ENCODE measurements around the gene COL6A3. TPM values are rescaled to one million over a fixed set of nuclear protein-coding genes. Genes with fewer than 3 reads are reported as not detected.
A peak's percentile ranks its signal among the peaks of the same experiment; 100 is the strongest.

The COL6A3 gene
- polyA plus RNA-seq, 1 donor (not counting 4 experiments of a cell fraction or from before 2014, with no cell fraction given): not detected

GRCh38 chr2:237295889-237296480 lies 118.0 kb downstream of the COL6A3 start:
- no peak for DNase-seq (ENCODE audit: low read depth, low spot score)
- H3K4me1 ChIP-seq (ENCODE audit: control insufficient read depth, extremely low read depth, insufficient read depth, low read length): peaks cover 54% of the 10 kb centered on the region
- no peak overlapping the region for H3K4me2 ChIP-seq (ENCODE audit: control insufficient read depth, extremely low read depth, insufficient read depth, low read depth, low read length)
- H3K4me3 ChIP-seq (ENCODE audit: control insufficient read depth in 2 of 3, extremely low read depth in 1 of 3, insufficient read depth in 2 of 3, low read depth in 1 of 3, low read length in 3 of 3): no peak overlapping the region
- H3K27me3 ChIP-seq (ENCODE audit: control insufficient read depth, extremely low read depth, insufficient read depth, low read length): no peaks in the 10 kb centered on the region
- no peaks in the 10 kb centered on the region for H3K9me3 ChIP-seq (ENCODE audit: control insufficient read depth, low read depth, low read length)
- H4K20me1 ChIP-seq (ENCODE audit: control insufficient read depth, extremely low read depth, insufficient read depth, low read length): no peaks in the 10 kb centered on the region
- H3K27ac ChIP-seq (ENCODE audit: control insufficient read depth, insufficient read depth, low read length): no peak overlapping the region
- no peak overlapping the region for H2AFZ ChIP-seq (ENCODE audit: control insufficient read depth, low read length)
- no peak for TF ChIP-seq EZH2 (IDR thresholded peaks at IDR 0.05; ENCODE audit: low read length)
- no peak for TF ChIP-seq CTCF (optimal IDR thresholded peaks at IDR 0.05 in 1 of 3, IDR thresholded peaks at IDR 0.05 in 1 of 3, conservative IDR thresholded peaks at IDR 0.05 in 1 of 3; ENCODE audit: extremely low read depth in 1 of 3, insufficient read depth in 2 of 3, low read length in 3 of 3)
- no peak overlapping the region for H3K9ac ChIP-seq (ENCODE audit: control insufficient read depth, extremely low read depth, insufficient read depth, low read length)
- dilution Hi-C loops (cut with MboI; ENCODE audit: extremely low pct_ligation_motif_present, low sequenced_read_pairs): no loop called here
- no peaks in the 10 kb centered on the region for H3K36me3 ChIP-seq (ENCODE audit: control insufficient read depth in 2 of 2, extremely low read depth in 1 of 2, insufficient read depth in 2 of 2, low read length in 2 of 2)
- no peaks in the 10 kb centered on the region for H3K9me1 ChIP-seq (ENCODE audit: control insufficient read depth, extremely low read depth, insufficient read depth, low read length)
- no peak for FAIRE-seq
- no peaks in the 10 kb centered on the region for H3K79me2 ChIP-seq (ENCODE audit: control insufficient read depth, insufficient read depth, low read length)

- FAIRE-seq (peak; percentile 84), DNase-seq (ENCODE audit: low read depth, low spot score) (no peak)
- peaks cover 42% of the 10 kb centered on the region for H3K4me1 ChIP-seq (ENCODE audit: control insufficient read depth, extremely low read depth, insufficient read depth, low read length)
- dilution Hi-C loops (cut with MboI; ENCODE audit: extremely low pct_ligation_motif_present, low sequenced_read_pairs): no loop called here
- H3K36me3 ChIP-seq (ENCODE audit: control insufficient read depth in 2 of 2, extremely low read depth in 1 of 2, insufficient read depth in 2 of 2, low read length in 2 of 2): no peaks in the 10 kb centered on the region
- H2AFZ ChIP-seq (ENCODE audit: control insufficient read depth, low read length): no peak overlapping the region
- H3K9ac ChIP-seq (ENCODE audit: control insufficient read depth, extremely low read depth, insufficient read depth, low read length): no peak overlapping the region
- no peaks in the 10 kb centered on the region for H3K79me2 ChIP-seq (ENCODE audit: control insufficient read depth, insufficient read depth, low read length)
- H4K20me1 ChIP-seq (ENCODE audit: control insufficient read depth, extremely low read depth, insufficient read depth, low read length): no peaks in the 10 kb centered on the region
- H3K9me1 ChIP-seq (ENCODE audit: control insufficient read depth, extremely low read depth, insufficient read depth, low read length): no peaks in the 10 kb centered on the region
- H3K27me3 ChIP-seq (ENCODE audit: control insufficient read depth, extremely low read depth, insufficient read depth, low read length): no peaks in the 10 kb centered on the region
- no peaks in the 10 kb centered on the region for H3K9me3 ChIP-seq (ENCODE audit: control insufficient read depth, low read depth, low read length)
- no peak overlapping the region for H3K27ac ChIP-seq (ENCODE audit: control insufficient read depth, insufficient read depth, low read length)
- H3K4me3 ChIP-seq (ENCODE audit: control insufficient read depth in 2 of 3, extremely low read depth in 1 of 3, insufficient read depth in 2 of 3, low read depth in 1 of 3, low read length in 3 of 3): no peak overlapping the region
- TF ChIP-seq EZH2 (IDR thresholded peaks at IDR 0.05; ENCODE audit: low read length) (no peak), CTCF (optimal IDR thresholded peaks at IDR 0.05 in 1 of 3, IDR thresholded peaks at IDR 0.05 in 1 of 3, conservative IDR thresholded peaks at IDR 0.05 in 1 of 3; ENCODE audit: extremely low read depth in 1 of 3, insufficient read depth in 2 of 3, low read length in 3 of 3) (no peak)
- peak overlapping the region; percentile 12 for H3K4me2 ChIP-seq (ENCODE audit: control insufficient read depth, extremely low read depth, insufficient read depth, low read depth, low read length)
Observed at GRCh38 chr2:237294460-237294859, 119.5 kb downstream of the COL6A3 start.
